ENCODE measurements around the gene CAPN7.

CAPN7 gene

DNA sequence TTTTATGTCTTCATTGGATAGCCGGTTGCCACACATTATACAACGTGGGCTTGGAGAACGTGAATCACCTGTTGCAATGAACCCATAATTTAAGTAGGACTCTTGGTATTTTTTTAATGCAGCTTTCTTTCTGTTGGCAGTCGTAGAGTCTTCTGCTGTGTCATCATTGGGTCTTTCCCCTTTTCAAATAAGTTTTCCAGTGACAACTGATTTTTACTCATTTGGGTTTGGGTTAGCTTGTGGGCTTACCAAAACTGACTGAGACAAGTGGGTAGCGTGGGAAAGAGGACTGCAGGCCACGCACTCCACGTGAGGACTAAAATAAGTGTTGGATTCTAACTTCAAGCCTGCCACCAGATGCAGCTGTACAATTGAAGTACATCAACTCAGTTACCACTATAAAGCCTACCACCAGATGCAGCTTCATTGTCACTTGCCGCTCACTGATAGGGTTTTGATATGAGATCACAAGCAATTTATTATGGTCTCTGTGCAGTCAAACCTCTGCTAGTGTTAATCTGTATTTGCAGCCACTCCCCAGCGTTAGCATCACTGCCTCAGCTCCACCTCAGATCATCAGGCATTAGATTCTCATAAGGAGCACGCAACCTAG, 6.4 kb upstream of the CAPN7 start:
- no peak for DNase-seq (ENCODE audit: low read depth)

DNA sequence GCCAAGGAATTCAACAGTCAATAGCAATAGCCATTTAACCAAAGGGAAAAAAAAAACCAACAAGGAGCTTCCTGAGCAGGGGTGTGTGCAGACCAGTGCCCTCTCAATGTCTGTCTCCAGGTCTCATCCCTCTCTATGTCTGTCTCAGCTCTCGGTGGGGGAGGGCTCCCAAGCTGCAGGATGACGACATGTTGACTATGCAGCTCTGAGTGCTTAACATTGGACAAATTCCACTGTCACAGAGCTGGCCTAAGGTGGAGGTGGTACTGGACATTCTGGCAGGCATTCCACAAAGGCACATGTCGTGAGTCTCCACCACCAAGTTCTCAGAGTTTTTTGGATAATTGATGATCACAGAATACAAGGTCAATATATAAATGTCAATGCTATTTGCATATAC, 2.0 kb upstream of the CAPN7 start:
- no peak for DNase-seq (ENCODE audit: low read depth)

DNA sequence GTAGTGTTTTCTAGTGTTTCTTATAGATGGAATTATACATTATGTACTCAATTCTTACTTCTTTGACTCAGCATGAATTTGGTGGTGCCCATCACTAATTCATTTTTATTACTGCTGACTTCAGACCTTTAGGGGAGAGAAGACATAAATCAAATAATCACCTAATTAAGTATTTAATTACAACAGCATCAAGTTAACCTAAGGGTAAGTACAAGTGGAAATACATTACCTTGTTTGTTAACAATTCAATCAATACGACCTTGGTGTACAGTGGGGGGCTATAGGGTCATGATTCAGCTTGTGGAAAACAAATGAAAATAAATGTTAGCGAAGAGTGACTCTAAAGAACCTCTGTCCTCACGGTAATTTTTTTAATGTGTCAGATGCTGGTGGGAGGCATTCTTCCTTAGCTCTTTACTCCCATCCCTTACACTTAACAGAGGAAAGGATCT, 538 bp upstream of the CAPN7 start:
- no peak for DNase-seq (ENCODE audit: low read depth)

DNA sequence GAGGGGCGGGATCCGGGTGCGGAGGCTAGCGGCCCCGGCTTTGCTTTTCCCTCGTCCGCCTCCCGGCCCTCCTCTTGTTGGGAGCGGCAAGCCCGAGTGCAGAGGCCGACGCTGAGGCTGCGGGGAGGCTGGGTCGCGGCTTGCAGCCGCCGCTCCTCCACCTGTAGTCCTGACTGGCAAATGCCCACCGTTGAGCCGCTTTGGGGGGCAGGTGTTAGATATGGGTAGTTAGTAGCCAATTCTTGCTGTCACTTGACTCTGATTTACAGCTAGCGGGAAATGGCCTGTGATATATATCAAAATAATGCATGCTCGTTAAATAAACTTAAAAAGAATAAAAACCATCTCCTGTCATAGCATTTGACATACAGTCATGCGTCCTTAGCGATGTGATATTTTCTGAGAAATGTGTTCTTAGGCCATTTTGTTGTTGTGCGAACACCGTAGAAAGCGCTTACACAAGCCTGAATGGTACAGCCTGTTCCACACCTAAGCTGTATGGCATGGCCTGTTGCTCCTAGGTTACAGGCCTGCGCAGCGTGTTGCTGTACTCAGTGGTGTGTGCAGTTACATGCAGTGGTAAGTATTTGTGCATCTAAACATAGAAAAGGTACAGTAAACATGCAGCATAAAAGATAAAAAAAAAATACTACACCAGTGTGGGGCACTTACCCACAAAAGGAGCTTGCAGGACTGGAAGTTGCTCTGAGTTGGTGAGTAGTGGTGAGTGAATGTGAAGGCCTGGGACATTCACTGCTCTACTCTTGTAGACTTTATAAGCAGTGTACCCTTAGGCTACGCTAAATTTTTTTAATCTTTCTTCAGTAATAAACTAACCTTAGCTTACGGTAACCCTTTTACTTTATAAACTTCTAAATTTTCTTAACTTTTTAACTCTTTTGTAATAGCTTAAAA, 873 bp downstream of the CAPN7 start:
- no peak for DNase-seq (ENCODE audit: low read depth)

DNA sequence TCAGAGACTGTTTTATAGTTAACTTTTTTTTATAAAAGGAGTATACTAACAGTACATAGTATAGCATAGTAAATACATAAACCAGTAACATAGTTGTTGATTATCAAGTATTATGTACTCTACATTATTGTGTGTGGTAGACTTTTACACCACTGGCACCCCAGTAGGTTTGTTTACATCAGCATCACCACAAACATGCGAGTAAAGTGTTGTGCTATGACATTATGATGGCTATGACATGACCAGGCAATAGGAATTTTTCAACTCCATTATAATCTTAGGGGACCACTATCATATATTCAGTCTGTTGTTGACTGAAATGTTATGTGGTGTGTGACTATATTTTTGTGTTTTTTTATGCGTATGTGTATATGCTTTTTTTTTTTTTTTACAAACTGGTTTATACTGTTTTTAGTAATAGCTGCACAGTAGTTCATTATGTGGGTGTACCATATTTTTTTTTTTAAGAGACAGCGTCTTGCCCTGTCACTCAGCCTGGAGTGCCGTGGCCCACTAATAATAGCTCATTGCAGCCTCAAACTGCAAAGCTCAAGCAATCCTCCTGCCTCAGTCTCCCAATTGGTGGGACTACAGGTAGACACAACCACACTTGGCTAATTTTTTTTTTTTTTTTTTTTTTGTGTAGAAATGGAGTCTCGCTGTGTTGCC, 1.9 kb downstream of the CAPN7 start:
- DNase-seq (ENCODE audit: low read depth) = no peak

DNA sequence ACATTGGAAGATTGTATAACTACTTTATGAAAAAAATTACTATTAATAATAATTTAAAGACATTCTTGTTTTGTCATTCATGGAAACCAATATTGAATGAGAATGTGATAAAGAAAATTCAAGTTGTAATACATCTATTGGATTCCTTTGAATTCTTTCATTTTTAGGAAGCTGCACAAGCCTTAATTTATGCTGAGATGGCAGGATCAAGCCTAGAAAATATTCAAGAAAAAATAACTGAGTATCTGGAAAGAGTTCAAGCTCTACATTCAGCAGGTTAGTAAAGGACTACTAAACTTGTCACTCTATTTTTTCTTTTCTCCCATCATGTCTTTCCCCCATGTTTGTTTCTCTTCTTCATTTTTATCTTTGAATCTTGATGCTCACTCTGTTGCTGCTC, 5.9 kb downstream of the CAPN7 start:
- no peak for DNase-seq (ENCODE audit: low read depth)

DNA sequence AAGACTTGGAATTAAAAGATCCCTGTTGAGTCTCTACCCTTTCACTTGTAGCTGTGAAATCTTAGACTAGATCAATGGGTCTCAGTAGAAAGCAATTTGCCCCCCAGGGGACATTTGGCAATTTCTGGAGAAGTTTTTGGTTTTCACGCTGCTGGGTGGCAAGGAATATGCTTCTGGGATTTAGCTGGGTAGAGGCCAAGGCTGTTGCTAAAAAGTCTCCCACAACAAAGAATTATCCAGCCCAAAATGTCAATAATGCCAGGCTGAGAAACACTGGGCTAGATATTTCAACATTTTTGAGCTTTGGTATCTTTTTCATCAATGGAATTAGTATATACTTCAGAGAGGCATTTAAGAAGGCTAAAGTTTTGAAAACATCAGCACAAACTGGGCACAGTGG, 8.7 kb downstream of the CAPN7 start:
- DNase-seq (ENCODE audit: low read depth) = no peak

DNA sequence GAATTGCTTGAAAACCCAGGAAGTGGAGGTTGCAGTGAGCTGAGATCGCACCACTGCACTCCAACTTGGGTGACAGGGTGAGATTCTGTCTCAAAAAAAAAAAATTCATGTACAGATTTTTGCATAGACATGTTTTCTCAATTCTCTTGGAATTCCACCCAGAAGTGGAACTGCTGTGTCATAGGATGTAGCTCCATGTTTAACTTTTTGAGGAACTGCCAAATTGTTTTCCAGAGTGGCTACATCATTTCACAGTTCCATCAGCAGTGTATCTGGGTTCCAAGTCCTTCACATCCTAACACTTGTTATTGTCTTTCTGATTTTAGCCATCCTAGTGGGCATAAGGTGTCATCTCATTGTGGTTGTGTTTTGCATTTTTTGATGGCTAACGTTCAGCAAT, 9.9 kb downstream of the CAPN7 start:
- DNase-seq (ENCODE audit: low read depth) = no peak

DNA sequence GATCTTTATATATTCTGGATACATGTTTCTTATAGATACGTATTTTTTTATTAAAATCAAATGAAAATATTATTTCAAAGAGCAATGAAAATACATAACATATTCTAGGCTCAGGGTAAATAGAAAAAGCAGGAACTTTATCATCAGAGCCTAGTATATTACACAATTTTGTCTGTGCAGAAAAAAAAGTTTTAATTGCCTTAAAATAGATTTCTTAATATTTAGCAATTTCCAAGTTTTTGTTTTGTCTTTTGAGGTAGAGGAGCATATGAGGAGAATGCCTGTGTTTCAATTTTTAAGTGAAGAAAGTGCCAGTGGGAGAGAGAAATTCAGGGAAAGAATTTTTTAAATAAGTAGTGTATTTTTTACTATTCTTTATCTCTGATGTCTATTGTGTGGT, 10.5 kb downstream of the CAPN7 start:
- DNase-seq (ENCODE audit: low read depth) = no peak

DNA sequence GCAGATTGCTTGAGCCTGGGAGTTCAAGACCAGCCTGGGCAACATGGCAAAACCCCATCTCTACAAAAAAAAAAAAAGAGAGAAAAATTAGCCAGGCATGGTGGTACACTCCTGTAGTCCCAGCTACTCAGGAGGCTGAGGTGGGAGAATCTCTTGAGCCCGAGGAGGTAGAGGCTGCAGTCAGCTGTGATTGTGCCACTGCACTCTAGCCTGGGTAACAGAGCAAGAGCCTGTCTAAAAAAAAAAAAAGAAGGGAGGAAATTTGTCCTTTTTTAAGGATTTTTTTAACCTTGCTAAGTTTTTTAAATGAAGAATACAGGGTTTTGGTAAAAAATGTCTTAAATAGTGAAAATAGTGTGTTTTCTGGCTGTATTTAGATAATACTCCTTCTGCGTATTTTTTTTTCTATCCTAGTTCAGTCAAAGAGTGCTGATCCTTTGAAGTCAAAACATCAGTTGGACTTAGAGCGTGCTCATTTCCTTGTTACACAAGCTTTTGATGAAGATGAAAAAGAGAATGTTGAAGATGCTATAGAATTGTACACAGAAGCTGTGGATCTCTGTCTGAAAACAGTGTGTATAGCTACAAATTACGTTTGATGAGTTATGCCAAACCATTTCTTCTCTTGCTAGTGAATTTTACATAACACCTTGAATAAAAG, 11.1 kb downstream of the CAPN7 start:
- DNase-seq (ENCODE audit: low read depth) = no peak

DNA sequence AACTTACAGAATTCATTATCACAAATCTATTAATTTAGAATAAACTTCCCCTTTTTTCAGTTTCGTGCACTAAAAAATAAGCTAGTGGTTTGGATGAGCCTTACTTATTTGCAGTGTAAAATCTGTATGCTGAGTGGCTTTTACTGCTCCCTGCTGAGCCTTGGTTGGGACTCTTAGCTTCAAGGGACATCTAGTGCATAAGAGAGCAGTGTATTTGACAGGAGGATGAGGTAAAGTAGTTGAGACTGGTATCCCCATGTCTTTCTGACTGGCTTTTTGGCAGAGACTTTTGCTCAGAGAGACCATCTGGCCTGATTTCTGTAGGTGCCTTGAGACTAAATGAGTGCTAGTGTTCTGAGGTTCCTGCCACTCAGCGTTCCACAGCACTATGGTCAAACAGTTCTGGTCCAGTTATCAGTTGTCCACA, 11.8 kb downstream of the CAPN7 start:
- DNase-seq (ENCODE audit: low read depth) = no peak

DNA sequence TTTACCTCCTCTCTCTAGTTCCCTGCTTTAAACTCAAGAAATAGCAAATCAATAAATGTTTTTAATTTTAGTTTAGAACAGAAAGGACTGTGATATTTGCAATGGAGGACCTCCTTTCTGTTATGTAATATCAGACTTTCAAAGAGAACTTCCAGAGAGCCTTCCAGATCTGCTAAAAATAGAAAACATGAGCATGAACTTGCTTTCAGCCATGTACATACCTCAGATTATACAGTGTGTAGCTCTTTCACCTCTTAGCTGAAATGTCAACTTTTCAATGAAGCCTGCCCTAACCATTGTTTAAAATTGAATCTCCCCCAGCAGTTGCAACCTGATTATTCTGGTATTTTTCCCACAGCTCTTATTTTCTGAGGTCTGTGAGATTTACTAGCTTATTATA, 12.6 kb downstream of the CAPN7 start:
- no peak for DNase-seq (ENCODE audit: low read depth)

DNA sequence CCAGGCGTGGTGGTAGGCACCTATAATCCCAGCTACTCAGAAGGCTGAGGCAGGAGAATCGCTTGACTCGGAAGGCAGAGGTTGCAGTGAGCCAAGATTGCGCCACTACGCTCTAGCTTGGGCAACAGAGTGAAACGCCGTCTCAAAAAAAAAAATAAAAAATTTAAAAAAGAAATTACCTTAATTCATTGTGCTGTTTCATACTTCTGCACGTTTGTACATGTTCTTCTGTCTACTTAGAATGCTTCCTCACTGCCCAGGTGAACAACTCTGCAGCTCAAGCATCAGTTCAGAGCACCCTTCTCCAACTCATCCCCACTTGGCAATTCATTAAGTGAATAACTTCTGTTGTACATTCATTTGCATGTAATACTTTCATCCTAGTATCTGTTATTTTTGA, 14.0 kb downstream of the CAPN7 start:
- DNase-seq (ENCODE audit: low read depth) = no peak

DNA sequence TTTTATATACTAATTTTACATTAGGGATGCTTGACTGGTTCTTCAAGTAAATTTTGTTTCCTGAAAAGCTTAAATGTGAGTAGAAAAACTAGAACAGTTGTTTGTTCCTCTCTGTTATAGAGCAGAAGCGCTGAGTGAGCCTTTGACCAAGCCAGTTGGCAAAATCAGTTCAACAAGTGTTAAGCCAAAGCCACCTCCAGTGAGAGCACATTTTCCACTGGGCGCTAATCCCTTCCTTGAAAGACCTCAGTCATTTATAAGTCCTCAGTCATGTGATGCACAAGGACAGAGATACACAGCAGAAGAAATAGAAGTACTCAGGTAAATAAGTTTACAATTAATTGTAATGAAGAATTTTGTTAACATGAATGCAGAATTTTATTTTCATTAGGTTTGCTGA, 14.6 kb downstream of the CAPN7 start:
- DNase-seq (ENCODE audit: low read depth) = no peak

DNA sequence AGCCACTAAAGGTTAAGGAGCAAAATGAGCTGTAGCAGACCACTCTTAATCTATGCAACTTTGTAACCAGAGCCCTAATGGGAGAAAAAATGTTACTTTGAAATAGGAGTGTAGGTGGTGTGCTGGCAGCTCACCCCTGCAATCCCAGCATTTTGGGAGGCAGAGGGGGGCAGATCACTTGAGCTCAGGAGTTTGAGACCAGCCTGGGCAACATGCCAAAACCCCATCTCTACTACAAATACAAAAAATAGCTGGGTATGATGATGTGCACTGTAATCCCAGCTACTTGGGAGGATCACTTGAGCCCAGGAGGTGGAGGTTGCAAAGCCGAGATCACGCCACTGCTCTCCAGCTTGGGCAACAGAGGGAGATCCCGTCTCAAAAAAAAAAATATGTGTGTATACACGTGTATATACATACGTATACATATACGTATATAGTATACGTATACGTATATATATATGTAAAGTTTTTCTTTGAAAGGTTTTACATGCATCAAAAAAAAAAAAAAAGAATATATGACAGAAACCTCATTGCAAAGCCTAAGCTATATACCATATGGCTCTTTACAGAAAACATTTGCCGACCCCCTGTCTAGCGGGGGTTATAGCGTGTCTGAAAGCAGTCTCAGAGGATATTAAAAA, 15.7 kb downstream of the CAPN7 start:
- DNase-seq (ENCODE audit: low read depth) = no peak

DNA sequence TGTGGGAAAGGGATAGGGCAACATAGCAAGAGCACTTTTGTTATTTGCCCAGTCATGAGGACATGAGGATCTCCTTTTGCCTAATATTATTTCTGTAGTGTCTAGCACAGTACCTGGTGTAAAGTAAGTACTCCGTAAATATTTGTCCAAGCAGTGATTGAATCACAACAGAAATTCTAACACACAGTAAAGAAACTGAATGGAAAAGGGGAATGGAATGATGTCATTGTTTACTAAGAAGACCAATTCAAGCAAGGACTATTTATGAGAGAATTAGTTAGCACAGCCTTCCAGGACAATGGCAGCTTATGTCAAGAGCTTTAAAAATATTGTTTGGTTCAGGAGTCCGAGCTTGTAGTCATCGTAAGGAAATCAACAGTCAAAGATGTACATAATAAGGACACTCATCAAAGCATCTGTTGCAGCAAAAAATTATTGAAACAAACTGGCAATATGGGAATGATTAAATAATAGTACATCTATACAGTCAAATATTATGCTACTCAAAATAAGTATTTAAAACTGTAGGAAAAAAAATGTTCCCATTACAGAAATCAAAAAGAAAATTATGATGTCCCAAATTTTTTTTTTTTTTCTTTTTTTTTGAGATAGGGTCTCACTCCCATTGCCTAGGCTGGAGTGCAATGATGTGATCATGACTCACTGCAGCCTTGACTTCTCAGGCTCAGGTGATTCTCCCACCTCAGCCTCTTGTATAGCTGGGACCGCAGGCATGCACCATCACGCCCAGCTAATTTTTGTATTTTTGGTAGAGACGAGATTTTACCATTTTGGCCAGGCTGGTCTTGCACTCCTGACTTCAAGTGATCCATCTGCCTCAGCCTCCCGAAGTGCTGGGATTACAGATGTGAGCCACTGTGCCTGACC, 17.9 kb downstream of the CAPN7 start:
- DNase-seq (ENCODE audit: low read depth) = no peak

DNA sequence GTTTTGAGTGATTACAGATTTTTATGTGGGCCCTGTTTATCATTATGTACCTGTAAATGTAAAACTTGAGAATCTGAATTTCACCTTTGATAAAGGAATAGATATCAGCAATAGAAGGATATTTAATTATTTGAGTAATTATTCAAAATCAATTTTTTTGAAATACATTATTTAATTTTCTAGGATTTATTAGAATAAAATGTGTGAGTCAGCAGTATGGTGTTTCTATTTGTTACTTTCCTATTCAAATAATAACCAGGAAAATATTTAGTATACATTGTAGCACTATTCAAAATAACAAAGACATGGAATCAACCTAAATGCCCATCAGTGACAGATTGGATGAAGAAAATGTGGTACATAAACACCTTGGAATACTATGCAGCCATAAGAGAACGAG, 22.1 kb downstream of the CAPN7 start:
- DNase-seq (ENCODE audit: low read depth) = no peak

DNA sequence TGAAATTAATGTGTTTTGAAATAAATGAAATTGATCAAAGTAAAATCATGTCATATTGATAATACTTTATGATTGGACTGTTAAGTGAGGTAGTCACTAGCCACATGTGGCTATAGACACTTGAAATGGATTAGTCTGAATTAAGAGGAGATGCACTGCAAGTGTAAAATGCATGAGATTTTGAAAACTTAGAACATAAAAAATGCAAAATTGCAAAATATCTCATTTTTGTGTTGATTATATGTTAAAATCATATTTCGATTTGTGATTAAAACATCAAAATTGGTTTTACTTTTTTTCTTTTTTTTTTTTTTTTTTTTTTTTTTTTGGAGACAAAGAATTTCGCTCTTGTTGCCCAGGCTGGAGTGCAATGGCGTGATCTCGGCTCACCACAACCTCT, 23.2 kb downstream of the CAPN7 start:
- no peak for DNase-seq (ENCODE audit: low read depth)

DNA sequence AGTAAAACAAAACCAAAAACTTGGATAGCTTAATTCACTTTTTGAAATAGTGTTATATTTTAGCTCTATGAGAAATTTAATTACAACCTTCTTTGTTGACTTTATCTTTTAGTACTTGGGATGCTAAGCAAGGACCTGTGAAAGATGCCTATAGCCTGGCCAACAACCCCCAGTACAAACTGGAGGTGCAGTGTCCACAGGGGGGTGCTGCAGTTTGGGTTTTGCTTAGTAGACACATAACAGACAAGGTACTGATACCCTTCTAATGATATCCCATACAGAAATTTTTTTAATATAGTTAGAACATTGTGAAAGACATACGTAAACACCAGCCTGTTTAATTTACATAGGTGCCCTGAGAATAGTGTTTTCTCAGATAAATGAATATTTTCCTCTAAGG, 35.3 kb downstream of the CAPN7 start:
- no peak for DNase-seq (ENCODE audit: low read depth)

DNA sequence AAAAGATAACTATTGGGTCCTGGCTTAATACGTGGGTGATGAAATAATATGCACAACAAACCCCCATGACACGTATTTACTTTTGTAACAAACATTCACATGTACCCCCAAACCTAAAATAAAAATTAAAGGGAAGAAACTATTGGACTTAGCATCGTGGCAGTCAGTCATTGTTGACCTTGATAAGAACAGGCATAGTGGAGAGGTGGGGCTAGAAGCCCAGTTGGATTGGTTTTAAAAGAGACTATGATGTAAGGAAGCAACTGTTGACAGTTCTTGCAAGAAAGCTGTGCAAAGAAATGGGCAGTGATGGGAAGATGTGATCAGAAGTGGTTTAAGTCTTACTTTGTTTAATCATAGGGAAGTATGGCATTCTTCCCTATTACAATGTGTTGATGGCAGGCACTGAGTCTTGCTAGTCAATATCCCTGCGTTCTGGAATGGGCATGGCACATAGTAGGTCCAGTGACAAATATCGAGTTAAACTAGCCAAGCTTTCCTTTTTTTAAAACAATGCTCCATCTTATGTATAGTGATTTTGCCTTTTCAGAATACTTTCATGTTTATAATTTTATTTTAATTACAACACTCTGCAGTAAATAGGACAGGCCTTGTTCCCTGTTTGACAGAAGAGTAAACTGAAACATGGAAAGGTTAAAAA, 37.9 kb downstream of the CAPN7 start:
- DNase-seq (ENCODE audit: low read depth) = no peak

DNA sequence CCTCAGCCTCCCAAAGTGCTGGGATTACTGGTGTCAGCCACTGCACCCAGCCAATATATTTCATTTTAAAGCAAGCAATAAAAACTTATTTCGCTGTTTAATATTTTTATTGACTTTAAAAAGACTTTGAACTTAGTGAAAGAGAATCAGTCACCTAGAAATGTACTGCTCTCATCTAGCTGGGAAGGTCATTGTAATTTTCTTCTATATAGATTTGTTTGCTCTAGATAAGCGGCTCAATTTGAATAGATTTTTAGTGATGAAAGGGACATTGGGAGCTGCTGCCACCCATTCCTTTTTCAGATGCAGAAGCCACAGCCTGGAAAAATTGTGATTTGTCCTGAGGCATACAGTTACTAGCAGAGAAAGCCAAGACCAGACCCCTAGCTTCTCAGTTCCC, 40.1 kb downstream of the CAPN7 start:
- no peak for DNase-seq (ENCODE audit: low read depth)
